Stomach (tissue), 4 donors: ENCODE results near the gene SNRNP25.
"Not testable (repeated sequence)": the region's sequence is repeated elsewhere in the genome, so short reads cannot be mapped to it uniquely, and the experiment has no call there.

Experiments
- CTCF ChIP-seq, 7 experiments: fragments of 450-650 bp in 4 of 7; fragments of 200-600 bp in 3 of 7; sonication (generic) in 3 of 7; IDR thresholded peaks; one replicate each; pipeline ENCODE4 v1.5.1; 2016 to 2019; ENCODE audit warnings: antibody characterized with exemption in 7 of 7, control low read depth in 2 of 7, mild to moderate bottlenecking in 1 of 7
- EP300 ChIP-seq: sonication (generic); formaldehyde crosslinking; IDR thresholded peaks from one replicate; pipeline ENCODE4 v1.6.1; 2017; ENCODE audit warnings: antibody characterized with exemption
- POLR2A ChIP-seq, 4 donors: fragments of 450-650 bp; IDR thresholded peaks; one replicate each; pipeline ENCODE4 v1.6.1; 2016; ENCODE audit warnings: antibody characterized with exemption in 4 of 4, control low read depth in 2 of 4, mild to moderate bottlenecking in 1 of 4, moderate library complexity in 1 of 4
- POLR2AphosphoS5 ChIP-seq, 3 donors: sonication (generic); formaldehyde crosslinking; IDR thresholded peaks; one replicate each; pipeline ENCODE4 v1.6.1; 2016; ENCODE audit warnings: antibody characterized with exemption in 3 of 3

GRCh38 chr16:33154-33876, 20.3 kb upstream of the SNRNP25 start:
- not testable (repeated sequence) for TF ChIP-seq POLR2AphosphoS5 (IDR thresholded peaks at IDR 0.05); CTCF (IDR thresholded peaks at IDR 0.05); EP300; POLR2A (IDR thresholded peaks at IDR 0.05)
